C4-2B (cell line): Measurements from ENCODE around the gene UBL4A.

Source experiments
- ZFX ChIP-seq: fragments of 450-650 bp; IDR thresholded peaks from 2 replicates; pipeline ENCODE4 v1.6.1; 2017
- TF ChIP-seq, protein P1 (sequence below): fragments of 450-650 bp; conservative IDR thresholded peaks from 2 replicates; pipeline ENCODE4 v1.5.1; 2017; ENCODE audit warnings: mild to moderate bottlenecking

DNA sequence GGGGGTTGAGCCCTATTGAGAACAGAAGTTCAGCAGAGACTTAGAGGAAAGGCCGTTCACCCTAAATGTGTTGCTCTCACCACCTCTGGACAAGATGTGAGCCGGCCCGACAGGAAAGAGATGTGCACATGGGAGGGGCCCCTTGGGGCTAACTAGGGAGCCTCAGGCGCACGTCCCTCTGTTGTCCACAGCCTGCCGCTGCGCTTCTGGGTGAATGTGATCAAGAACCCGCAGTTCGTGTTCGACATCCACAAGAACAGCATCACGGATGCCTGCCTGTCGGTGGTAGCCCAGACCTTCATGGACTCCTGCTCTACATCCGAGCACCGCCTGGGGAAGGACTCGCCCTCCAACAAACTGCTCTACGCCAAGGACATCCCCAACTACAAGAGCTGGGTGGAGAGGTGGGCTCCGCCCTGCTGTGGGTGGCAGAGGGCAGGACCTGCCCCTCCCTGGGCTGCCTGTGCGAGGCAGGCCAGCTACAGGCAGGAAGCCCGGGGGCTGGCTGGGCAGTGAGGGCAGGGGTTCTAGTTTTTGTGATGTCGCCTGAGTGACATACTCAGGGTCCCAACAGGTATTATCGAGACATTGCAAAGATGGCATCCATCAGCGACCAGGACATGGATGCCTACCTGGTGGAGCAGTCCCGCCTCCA lies 15.4 kb downstream of the UBL4A start:
- TF ChIP-seq, protein P1, sequence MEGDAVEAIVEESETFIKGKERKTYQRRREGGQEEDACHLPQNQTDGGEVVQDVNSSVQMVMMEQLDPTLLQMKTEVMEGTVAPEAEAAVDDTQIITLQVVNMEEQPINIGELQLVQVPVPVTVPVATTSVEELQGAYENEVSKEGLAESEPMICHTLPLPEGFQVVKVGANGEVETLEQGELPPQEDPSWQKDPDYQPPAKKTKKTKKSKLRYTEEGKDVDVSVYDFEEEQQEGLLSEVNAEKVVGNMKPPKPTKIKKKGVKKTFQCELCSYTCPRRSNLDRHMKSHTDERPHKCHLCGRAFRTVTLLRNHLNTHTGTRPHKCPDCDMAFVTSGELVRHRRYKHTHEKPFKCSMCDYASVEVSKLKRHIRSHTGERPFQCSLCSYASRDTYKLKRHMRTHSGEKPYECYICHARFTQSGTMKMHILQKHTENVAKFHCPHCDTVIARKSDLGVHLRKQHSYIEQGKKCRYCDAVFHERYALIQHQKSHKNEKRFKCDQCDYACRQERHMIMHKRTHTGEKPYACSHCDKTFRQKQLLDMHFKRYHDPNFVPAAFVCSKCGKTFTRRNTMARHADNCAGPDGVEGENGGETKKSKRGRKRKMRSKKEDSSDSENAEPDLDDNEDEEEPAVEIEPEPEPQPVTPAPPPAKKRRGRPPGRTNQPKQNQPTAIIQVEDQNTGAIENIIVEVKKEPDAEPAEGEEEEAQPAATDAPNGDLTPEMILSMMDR, result no peak
- TF ChIP-seq ZFX, result no peak
